ENCODE measurements around the gene ENAH.

- TF ChIP-seq CTCF (IDR thresholded peaks at IDR 0.05; ENCODE audit: insufficient read depth, low read depth, low read length) (peak; percentile 24), EZH2 (IDR thresholded peaks at IDR 0.05; ENCODE audit: insufficient read depth, low read length) (no peak)
Observed at GRCh38 chr1:225441314-225442122, 211.4 kb downstream of the ENAH start.
